Globus pallidus (tissue), 1 donor: ENCODE measurements around the gene DIP2C.
"Not testable (repeated sequence)": the region's sequence is repeated elsewhere in the genome, so short reads cannot be mapped to it uniquely, and the experiment has no call there.

Experiments
- DNase-seq: peaks from one replicate; pipeline ENCODE4 v3.0.0-alpha.2; 2015; ENCODE audit warnings: low spot score

Gene DIP2C

GRCh38 chr10:351770-352334 lies 337.6 kb downstream of the DIP2C start:
- no peak for DNase-seq

- no peak for DNase-seq
Measured at GRCh38 chr10:350981-351501, 338.4 kb downstream of the DIP2C start.

GRCh38 chr10:349081-349480 lies 340.4 kb downstream of the DIP2C start:
- DNase-seq: no peak

- no peak for DNase-seq
Measured at GRCh38 chr10:348456-348855, 341.0 kb downstream of the DIP2C start.

GRCh38 chr10:347774-348173 lies 341.7 kb downstream of the DIP2C start:
- DNase-seq: not testable (repeated sequence)

GRCh38 chr10:347190-347589 lies 342.3 kb downstream of the DIP2C start:
- not testable (repeated sequence) for DNase-seq

GRCh38 chr10:344582-345200 lies 344.8 kb downstream of the DIP2C start:
- DNase-seq: no peak

GRCh38 chr10:343231-344220 lies 345.9 kb downstream of the DIP2C start:
- no peak for DNase-seq

GRCh38 chr10:341081-341740 lies 348.3 kb downstream of the DIP2C start:
- DNase-seq: no peak

GRCh38 chr10:340646-341045 lies 348.8 kb downstream of the DIP2C start:
- no peak for DNase-seq

GRCh38 chr10:339038-339391 lies 350.5 kb downstream of the DIP2C start:
- DNase-seq: no peak

GRCh38 chr10:338171-339037 lies 351.1 kb downstream of the DIP2C start:
- DNase-seq: no peak

- DNase-seq: no peak
Measured at GRCh38 chr10:336247-336646, 353.2 kb downstream of the DIP2C start.

GRCh38 chr10:335151-335800 lies 354.2 kb downstream of the DIP2C start:
- DNase-seq: no peak

GRCh38 chr10:331186-331585 lies 358.3 kb downstream of the DIP2C start:
- peak; percentile 41 for DNase-seq

- DNase-seq: peak; percentile 83
Measured at GRCh38 chr10:329361-330099, 359.9 kb downstream of the DIP2C start.

- DNase-seq: no peak
Measured at GRCh38 chr10:327889-328852, 361.3 kb downstream of the DIP2C start.

GRCh38 chr10:326894-327635 lies 362.4 kb downstream of the DIP2C start:
- no peak for DNase-seq
